HCT116 (cell line): Measurements from ENCODE around the gene BLID. TPM values are rescaled to one million over a fixed set of nuclear protein-coding genes. Genes with fewer than 3 reads are reported as not detected.

ENCODE experiments used
- ATAC-seq: fragments of 200-7000 bp; cut with Tn5 transposase; 2 replicates; pipeline ENCODE4 v1.9.1; 2020; ENCODE audit warnings: mild to moderate bottlenecking, moderate library complexity
- BruUV-seq: library from RNA; stranded (reverse); fragments of 400-500 nt; replicated peaks from 2 replicates; lab custom pipeline; 2021; lab: Mats Ljungman, UMichigan
- CTCF ChIA-PET: fragments of 300-600 bp; sonication (Branson Sonifier 250); formaldehyde crosslinking; loops from one replicate; lab custom pipeline; 2021; ENCODE audit warnings: antibody characterized with exemption; lab: Charles Lee
- POLR2A ChIA-PET: fragments of 300-600, 350-600 bp; sonication (Branson Sonifier 250); formaldehyde crosslinking; loops from one replicate; lab custom pipeline; 2021; ENCODE audit warnings: antibody characterized with exemption; lab: Charles Lee
- RAD21 ChIA-PET, 2 experiments: fragments of 300-600 bp; sonication (Branson Sonifier 250); formaldehyde crosslinking; loops; one replicate each; lab custom pipeline; 2023; ENCODE audit warnings: low total read pairs in 2 of 2; ENCODE audit not compliant: uncharacterized antibody in 2 of 2, unreplicated experiment in 2 of 2, low non-redundant PET in 1 of 2; lab: Charles Lee
- DNase-seq: peaks from one replicate; pipeline ENCODE4 v3.0.0-alpha.2; 2010; ENCODE audit warnings: low read depth, low spot score
- H2AFZ ChIP-seq: fragments of 200-600 bp; shearing (Covaris generic), sonication (generic); 2 replicates; pipeline ENCODE4 v1.6.1; 2017; ENCODE audit warnings: low read depth, mixed run types, mixed read lengths, antibody characterized with exemption, low read length; ENCODE audit not compliant: poor library complexity, severe bottlenecking
- H3K27ac ChIP-seq: 2 replicates; pipeline ENCODE4 v1.5.1; 2012; ENCODE audit warnings: low read depth, low read length
- H3K27me3 ChIP-seq: fragments of 200-600 bp; sonication (generic); 2 replicates; pipeline ENCODE4 v1.6.1; 2016; ENCODE audit warnings: mixed run types, low read length, mixed read lengths; ENCODE audit not compliant: insufficient read depth
- H3K36me3 ChIP-seq, 2 experiments: fragments of 200-500 bp in 1 of 2; fragments of 200-600 bp in 1 of 2; sonication (Bioruptor generic) in 1 of 2; sonication (generic) in 1 of 2; 2 replicates each; pipeline versions ENCODE4 v1.5.1 to v1.6.1; 2014 to 2016; ENCODE audit warnings: low read length in 2 of 2, inconsistent platforms in 1 of 2, mixed read lengths in 1 of 2, mixed run types in 1 of 2; ENCODE audit not compliant: insufficient read depth in 2 of 2, control insufficient read depth in 1 of 2
- H3K4me1 ChIP-seq, 2 experiments: fragments of 200-600 bp in 1 of 2; sonication (generic) in 1 of 2; 2 replicates each; pipeline versions ENCODE4 v1.5.1 to v1.6.1; 2012 to 2017; ENCODE audit warnings: low read length in 2 of 2, inconsistent platforms in 1 of 2, mild to moderate bottlenecking in 1 of 2, mixed read lengths in 1 of 2, mixed run types in 1 of 2, moderate library complexity in 1 of 2; ENCODE audit not compliant: insufficient read depth in 2 of 2, control insufficient read depth in 1 of 2
- H3K4me2 ChIP-seq: fragments of 200-600 bp; sonication (generic); 2 replicates; pipeline ENCODE4 v1.6.1; 2017; ENCODE audit warnings: mixed run types, low read length, mixed read lengths
- H3K4me3 ChIP-seq, 2 experiments: fragments of 200-600 bp in 1 of 2; sonication (generic) in 1 of 2; replicated peaks in 1 of 2; 2 replicates each; pipeline ENCODE4 v1.5.1; 2011 to 2016; ENCODE audit warnings: low read length in 2 of 2, control low read depth in 1 of 2, low read depth in 1 of 2, mild to moderate bottlenecking in 1 of 2, mixed read lengths in 1 of 2, mixed run types in 1 of 2
- H3K79me2 ChIP-seq: fragments of 200-600 bp; sonication (generic); 2 replicates; pipeline ENCODE4 v1.6.1; 2017; ENCODE audit warnings: mild to moderate bottlenecking, mixed run types, low read length, moderate library complexity, mixed read lengths; ENCODE audit not compliant: insufficient read depth
- H3K9ac ChIP-seq: fragments of 200-600 bp; sonication (generic); 2 replicates; pipeline ENCODE4 v1.6.1; 2016; ENCODE audit warnings: low read length, mixed read lengths
- H3K9me2 ChIP-seq: fragments of 200-600 bp; sonication (generic), shearing (Covaris generic); 2 replicates; pipeline ENCODE4 v1.6.1; 2017; ENCODE audit warnings: mixed run types, mild to moderate bottlenecking, moderate library complexity; ENCODE audit not compliant: insufficient read depth
- H3K9me3 ChIP-seq, 2 experiments: fragments of 200-500 bp in 1 of 2; fragments of 200-600 bp in 1 of 2; sonication (Bioruptor generic) in 1 of 2; sonication (generic) in 1 of 2; 2 replicates each; pipeline ENCODE4 v1.6.1; 2014 to 2017; ENCODE audit warnings: low read length in 2 of 2, mixed read lengths in 2 of 2, inconsistent platforms in 1 of 2, low read depth in 1 of 2, mild to moderate bottlenecking in 1 of 2, mixed run types in 1 of 2, moderate library complexity in 1 of 2; ENCODE audit not compliant: control insufficient read depth in 1 of 2, insufficient read depth in 1 of 2
- H4K20me1 ChIP-seq: fragments of 200-600 bp; sonication (generic), shearing (Covaris generic); 2 replicates; pipeline ENCODE4 v1.6.1; 2017; ENCODE audit warnings: mixed run types, mild to moderate bottlenecking, moderate library complexity; ENCODE audit not compliant: insufficient read depth
- CEBPB ChIP-seq: IDR thresholded peaks from 2 replicates; pipeline ENCODE4 v1.6.1; 2012; ENCODE audit warnings: low read depth
- ELF1 ChIP-seq: IDR thresholded peaks from 2 replicates; pipeline ENCODE4 v1.6.1; 2012; ENCODE audit warnings: low read depth, borderline replicate concordance
- EZH2phosphoT487 ChIP-seq: fragments of 200-600 bp; IDR thresholded peaks from 2 replicates; pipeline ENCODE4 v1.6.1; 2018; ENCODE audit warnings: antibody characterized with exemption, borderline replicate concordance
- POLR2AphosphoS5 ChIP-seq: IDR thresholded peaks from 2 replicates; pipeline ENCODE4 v1.6.1; 2011; ENCODE audit warnings: mild to moderate bottlenecking, low read depth, low read length, moderate library complexity
- SIN3A ChIP-seq: IDR thresholded peaks from 2 replicates; pipeline ENCODE4 v1.6.1; 2012; ENCODE audit warnings: low read depth
- intact Hi-C: fragments of 100-400 bp; cut with micrococcal nuclease; formaldehyde crosslinking; loops from 2 replicates; pipeline ENCODE4 v1.10.0; 2022
- total RNA-seq: library from RNA; stranded (reverse); gene quantifications from one replicate; pipeline ENCODE4 v1.2.1, GENCODE V29; 2021; ENCODE audit not compliant: unreplicated experiment
- TF ChIP-seq, protein P1 (sequence below): IDR thresholded peaks from 2 replicates; pipeline ENCODE4 v1.6.1; 2012; ENCODE audit warnings: low read depth
- TF ChIP-seq, protein P2 (sequence below): IDR thresholded peaks from 2 replicates; pipeline ENCODE4 v1.6.1; 2011; ENCODE audit warnings: mild to moderate bottlenecking, low read length, moderate library complexity; ENCODE audit not compliant: insufficient replicate concordance; ENCODE audit errors: extremely low read depth

Gene BLID
- total RNA-seq, 1 experiment from 2014 or later, result 8.9 TPM

DNA sequence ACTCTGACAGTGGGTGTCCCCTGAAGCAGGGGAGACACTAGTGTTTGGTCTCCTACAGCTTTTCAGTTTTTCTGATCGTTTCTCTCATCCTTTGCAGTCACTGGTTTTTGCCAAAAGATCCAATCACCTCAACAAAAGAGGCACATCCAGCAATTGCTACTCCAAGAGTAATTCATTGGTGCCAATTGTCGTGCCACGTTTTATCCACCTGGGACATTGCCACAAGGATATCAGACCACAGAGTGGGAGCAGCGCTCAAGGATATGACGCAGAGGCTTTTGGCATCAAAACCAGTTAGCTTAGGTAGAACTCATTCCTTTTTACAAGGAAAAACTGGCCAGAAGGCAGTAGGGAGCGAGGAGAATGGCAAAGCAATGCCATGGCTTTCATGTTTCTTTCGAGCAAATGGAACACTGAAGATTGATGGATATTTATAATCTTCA is 40.9 kb upstream of the BLID start (continued):
- TF ChIP-seq, protein P1, sequence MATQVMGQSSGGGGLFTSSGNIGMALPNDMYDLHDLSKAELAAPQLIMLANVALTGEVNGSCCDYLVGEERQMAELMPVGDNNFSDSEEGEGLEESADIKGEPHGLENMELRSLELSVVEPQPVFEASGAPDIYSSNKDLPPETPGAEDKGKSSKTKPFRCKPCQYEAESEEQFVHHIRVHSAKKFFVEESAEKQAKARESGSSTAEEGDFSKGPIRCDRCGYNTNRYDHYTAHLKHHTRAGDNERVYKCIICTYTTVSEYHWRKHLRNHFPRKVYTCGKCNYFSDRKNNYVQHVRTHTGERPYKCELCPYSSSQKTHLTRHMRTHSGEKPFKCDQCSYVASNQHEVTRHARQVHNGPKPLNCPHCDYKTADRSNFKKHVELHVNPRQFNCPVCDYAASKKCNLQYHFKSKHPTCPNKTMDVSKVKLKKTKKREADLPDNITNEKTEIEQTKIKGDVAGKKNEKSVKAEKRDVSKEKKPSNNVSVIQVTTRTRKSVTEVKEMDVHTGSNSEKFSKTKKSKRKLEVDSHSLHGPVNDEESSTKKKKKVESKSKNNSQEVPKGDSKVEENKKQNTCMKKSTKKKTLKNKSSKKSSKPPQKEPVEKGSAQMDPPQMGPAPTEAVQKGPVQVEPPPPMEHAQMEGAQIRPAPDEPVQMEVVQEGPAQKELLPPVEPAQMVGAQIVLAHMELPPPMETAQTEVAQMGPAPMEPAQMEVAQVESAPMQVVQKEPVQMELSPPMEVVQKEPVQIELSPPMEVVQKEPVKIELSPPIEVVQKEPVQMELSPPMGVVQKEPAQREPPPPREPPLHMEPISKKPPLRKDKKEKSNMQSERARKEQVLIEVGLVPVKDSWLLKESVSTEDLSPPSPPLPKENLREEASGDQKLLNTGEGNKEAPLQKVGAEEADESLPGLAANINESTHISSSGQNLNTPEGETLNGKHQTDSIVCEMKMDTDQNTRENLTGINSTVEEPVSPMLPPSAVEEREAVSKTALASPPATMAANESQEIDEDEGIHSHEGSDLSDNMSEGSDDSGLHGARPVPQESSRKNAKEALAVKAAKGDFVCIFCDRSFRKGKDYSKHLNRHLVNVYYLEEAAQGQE, result no peak
- TF ChIP-seq, all 23 proteins: peak for 9

DNA sequence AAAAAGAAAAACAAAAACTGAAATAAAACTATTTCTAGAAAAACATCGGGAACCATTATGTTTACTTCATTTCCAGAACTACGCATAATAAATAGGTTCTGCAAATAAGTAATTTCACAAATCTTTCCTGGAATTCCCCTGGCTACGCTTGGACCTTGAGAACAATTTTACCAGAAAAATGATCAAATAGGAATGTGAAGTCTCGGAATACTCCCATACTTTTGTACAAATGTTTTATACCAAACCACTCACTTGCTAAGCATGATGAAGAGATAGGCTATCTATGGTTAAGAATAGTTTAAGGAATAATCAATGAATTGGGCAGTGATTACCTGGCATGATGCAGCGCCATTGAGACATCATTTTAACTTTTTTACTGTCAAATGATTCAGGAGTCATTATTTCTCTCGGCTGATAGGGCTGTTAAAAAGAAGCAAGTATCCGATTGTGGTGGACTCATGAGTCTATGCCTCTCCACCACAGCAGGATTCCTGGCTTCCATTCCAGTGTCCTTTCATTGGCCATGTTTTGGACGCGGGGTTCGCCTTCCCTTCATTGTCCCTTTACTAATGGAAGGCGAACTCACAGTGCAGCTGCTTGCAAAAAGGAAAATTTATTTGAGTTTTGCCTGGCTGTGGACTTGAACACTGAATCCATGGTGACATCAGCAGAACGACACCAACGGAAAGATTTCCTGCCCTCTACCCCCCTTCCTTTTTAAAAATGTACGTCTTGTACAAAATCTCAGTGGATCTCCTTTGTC is 39.9 kb upstream of the BLID start:
- CTCF ChIA-PET, result no interaction called here
- peaks cover 100% of the 10 kb centered on the region for H3K79me2 ChIP-seq
- H4K20me1 ChIP-seq, result no peaks in the 10 kb centered on the region
- intact Hi-C loops, result loop anchor here (2.0 kb wide), 1 partner anchor 47 kb away; no protein-coding TSS in a partner anchor
- DNase-seq (no peak), ATAC-seq (no peak)
- TF ChIP-seq, protein P2, sequence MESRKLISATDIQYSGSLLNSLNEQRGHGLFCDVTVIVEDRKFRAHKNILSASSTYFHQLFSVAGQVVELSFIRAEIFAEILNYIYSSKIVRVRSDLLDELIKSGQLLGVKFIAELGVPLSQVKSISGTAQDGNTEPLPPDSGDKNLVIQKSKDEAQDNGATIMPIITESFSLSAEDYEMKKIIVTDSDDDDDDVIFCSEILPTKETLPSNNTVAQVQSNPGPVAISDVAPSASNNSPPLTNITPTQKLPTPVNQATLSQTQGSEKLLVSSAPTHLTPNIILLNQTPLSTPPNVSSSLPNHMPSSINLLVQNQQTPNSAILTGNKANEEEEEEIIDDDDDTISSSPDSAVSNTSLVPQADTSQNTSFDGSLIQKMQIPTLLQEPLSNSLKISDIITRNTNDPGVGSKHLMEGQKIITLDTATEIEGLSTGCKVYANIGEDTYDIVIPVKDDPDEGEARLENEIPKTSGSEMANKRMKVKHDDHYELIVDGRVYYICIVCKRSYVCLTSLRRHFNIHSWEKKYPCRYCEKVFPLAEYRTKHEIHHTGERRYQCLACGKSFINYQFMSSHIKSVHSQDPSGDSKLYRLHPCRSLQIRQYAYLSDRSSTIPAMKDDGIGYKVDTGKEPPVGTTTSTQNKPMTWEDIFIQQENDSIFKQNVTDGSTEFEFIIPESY, result no peak
- TF ChIP-seq ELF1, result no peak
- 0 out of 2 replicates have a peak, but pooled peaks have one; percentile 17 for TF ChIP-seq CEBPB
- TF ChIP-seq POLR2AphosphoS5, result peak; percentile 43; the same call in 1 of the 2 replicates
- TF ChIP-seq SIN3A, result peak; percentile 31; the same call in 1 of the 2 replicates
- no peak for TF ChIP-seq EZH2phosphoT487
- no peak overlapping the region for H2AFZ ChIP-seq
- no peaks in the 10 kb centered on the region for H3K9me2 ChIP-seq
- H3K9ac ChIP-seq, result peak overlapping the region; percentile 78
- peak overlapping the region; percentile 32 to 54 for H3K4me3 ChIP-seq
- no peaks in the 10 kb centered on the region for H3K9me3 ChIP-seq
- BruUV-seq, result TSS peak; percentile 68
- H3K36me3 ChIP-seq, result peaks cover 0 to 21% of the 10 kb centered on the region in 2 experiments; a peak in 3 of 4 replicates
- peak overlapping the region; percentile 95 for H3K27ac ChIP-seq
- H3K4me2 ChIP-seq, result peak overlapping the region; percentile 74
- no peaks in the 10 kb centered on the region for H3K27me3 ChIP-seq
- RAD21 ChIA-PET, result no interaction called here
- peaks cover 85 to 100% of the 10 kb centered on the region in 2 experiments for H3K4me1 ChIP-seq
- POLR2A ChIA-PET, result interaction anchor here (1.2 to 3.4 kb wide), 8 partner anchors 10 to 46 kb away, joined by 6 to 24 read pairs (median 12); no protein-coding TSS in a partner anchor
